Anterior cingulate cortex (tissue), 58 donors: ENCODE data around the gene MMS22L.

Source experiments
- DNase-seq, 58 donors: peaks; one replicate each; lab custom pipeline; 2025; lab: John Stamatoyannopoulos, UW

MMS22L gene

DNA sequence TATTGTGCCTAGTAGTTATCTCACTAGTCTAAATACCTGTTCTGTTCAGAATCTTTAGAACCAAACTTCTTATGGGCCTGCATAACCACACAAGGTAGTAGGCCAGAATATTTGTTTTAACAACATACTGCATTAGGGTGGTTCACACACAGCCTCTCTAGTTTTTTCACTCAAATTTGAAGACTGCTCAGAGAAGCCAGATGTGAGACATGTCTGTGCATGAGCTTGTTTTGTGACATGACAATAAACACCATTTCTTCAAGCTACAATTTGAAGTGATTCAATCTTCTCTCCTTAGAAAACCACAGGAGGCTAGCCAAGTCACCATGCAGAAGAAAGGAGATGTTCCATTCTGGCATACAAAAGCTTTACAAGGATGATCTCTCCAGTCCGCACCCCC lies 135.6 kb downstream of the MMS22L start:
- no peak for DNase-seq

DNA sequence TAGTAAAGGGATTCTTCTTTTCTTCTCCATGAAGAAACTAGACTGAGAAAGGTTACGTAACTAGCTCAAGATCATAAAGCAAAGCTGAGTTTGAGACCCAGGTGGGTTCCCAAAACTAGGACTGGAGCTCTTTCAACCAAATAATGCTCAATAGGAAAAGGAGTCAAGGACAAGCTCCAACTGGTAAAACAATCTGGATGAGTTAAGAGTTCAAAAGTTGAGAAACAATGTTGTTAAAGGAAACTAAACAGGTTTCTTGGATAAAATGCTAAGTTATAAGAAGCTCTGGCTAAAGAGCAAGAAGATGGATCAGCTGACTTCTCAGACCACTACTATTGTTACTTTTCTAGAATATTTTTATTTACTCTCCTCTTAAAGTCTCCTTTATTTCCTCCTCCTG lies 137.3 kb downstream of the MMS22L start:
- DNase-seq: no peak

GRCh38 chr6:97141756-97142155 lies 141.3 kb downstream of the MMS22L start:
- DNase-seq: no peak

- no peak for DNase-seq
These were observed 144.4 kb downstream of the MMS22L start for GRCh38 chr6:97138581-97138980.

DNA sequence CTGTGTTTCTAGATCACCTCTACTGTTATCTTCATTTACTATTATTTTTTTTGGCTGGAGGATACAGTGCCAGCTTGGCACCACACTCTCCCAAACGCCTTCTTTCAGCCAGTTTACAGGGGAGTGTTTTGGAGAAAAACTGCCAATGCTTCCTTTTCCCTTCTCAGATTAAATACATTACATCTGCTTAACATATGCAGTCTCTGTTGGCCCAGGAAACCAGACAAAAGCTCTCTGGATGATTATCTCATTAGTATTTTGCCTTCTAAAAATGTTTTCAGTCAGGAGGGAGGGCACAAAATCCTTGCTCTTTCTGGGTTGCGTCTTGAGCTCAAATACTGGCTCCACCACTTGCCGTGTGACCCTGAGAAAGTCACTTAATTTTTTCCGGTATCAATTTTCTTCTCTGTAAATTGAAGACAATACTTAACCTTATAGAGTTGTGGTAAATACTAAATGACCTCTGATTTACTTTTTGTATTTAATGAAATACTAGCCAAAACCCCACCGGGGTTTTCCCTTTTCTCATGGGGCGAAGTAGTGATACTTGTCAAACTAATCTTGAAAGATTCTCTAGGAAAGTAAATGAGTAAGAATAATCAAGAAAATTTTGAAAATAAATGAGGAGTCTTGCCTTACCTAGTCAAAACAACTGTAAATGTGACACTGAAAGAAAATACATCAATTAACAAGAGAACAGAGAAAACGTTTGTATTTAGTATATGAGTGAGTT lies 146.2 kb downstream of the MMS22L start:
- peak in 1 of 58 donors; percentile 8 for DNase-seq

- peak in 35 of 58 donors; percentile 2 to 84 (median 29) for DNase-seq
These were observed 149.9 kb downstream of the MMS22L start for GRCh38 chr6:97133067-97133466.

DNA sequence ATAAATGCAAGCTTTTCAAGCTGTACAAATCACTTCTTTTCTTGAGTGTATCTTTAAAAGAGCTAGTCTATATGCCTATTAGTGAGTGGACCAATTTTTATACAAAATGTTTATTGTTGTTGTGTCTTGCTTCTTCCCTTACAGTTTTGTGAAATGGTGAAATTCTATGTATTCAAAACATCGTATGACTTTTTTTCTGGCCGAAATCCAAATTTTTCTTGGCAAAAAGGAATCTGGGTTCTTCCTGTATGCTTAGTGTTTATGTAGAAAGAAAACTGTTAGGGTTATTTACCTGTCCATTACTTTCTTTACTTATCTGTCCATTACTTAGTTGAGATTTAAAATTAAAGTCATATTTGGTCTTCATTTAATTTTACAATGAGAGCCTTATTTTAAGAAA lies 153.9 kb downstream of the MMS22L start:
- no peak for DNase-seq

- DNase-seq: no peak
These were observed 154.5 kb downstream of the MMS22L start for GRCh38 chr6:97128507-97128906.

- no peak for DNase-seq
These were observed 159.4 kb downstream of the MMS22L start for GRCh38 chr6:97123652-97124051.

GRCh38 chr6:97123112-97123511 lies 159.9 kb downstream of the MMS22L start:
- peak in 3 of 58 donors; percentile 3 to 36 (median 12) for DNase-seq

DNA sequence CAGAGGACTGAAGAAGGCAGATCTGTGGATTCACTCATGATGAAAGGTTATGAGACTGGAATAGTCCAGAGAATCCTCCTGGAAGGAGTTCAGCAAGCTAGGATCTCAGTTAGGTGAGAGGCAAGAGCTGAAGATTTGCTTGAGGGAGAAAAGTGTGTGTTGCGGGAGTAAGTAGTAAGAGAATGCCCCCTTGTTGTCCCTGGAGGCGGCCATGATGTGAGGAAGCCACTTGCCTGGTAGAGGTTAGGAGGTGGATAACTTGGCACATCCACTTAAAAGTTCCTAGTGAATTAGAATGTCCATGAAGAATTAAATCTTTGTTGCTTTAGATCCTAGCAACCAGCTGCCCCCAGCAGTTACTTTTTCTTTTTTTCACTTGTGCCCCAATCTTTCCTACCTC lies 162.5 kb downstream of the MMS22L start:
- no peak for DNase-seq

GRCh38 chr6:97114645-97115044 lies 168.4 kb downstream of the MMS22L start:
- DNase-seq: no peak

GRCh38 chr6:97113170-97113569 lies 169.8 kb downstream of the MMS22L start:
- no peak for DNase-seq

GRCh38 chr6:97111243-97111642 lies 171.8 kb downstream of the MMS22L start:
- no peak for DNase-seq

DNA sequence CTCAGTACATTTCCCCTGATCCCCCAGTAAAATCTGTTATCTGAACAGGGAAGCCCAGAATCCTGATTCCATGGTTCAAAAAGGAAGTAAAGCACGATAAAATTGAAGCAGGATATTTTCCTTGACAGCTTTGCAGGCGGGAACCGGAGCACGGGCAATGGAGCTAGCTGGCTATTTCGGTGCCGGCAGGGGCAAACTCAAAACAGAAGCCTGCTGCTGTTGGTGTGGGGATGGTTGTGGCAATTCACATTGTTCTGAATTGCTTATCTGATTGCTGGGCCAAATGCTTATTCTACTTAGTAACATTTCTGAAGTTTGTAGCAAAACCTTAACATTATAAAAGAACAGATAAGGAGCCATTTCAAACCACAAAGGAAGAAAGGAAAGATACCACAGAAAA lies 172.4 kb downstream of the MMS22L start:
- no peak for DNase-seq

- no peak for DNase-seq
These were observed 172.9 kb downstream of the MMS22L start for GRCh38 chr6:97110149-97110548.

- no peak for DNase-seq
These were observed 173.6 kb downstream of the MMS22L start for GRCh38 chr6:97109444-97109843.

- peak in 8 of 58 donors; percentile 2 to 38 (median 21) for DNase-seq
These were observed 180.7 kb downstream of the MMS22L start for GRCh38 chr6:97102145-97102790.

GRCh38 chr6:97100696-97101095 lies 182.3 kb downstream of the MMS22L start:
- no peak for DNase-seq

GRCh38 chr6:97097068-97098047 lies 185.7 kb downstream of the MMS22L start:
- DNase-seq: peak in 11 of 58 donors; percentile 1 to 27 (median 8)

- no peak for DNase-seq
These were observed 187.6 kb downstream of the MMS22L start for GRCh38 chr6:97095311-97095850.
